KMS-11 (cell line): ENCODE measurements around the gene FOXP4.

Source experiments
- H2AFZ ChIP-seq: fragments of 200-600 bp; sonication (generic); 2 replicates; pipeline ENCODE4 v1.6.1; 2016; ENCODE audit warnings: antibody characterized with exemption, mixed run types, low read depth
- H3K27ac ChIP-seq: fragments of 200-600 bp; sonication (generic); 2 replicates; pipeline ENCODE4 v1.6.1; 2016; ENCODE audit warnings: mild to moderate bottlenecking, mixed run types
- H3K27me3 ChIP-seq: fragments of 200-600 bp; sonication (generic); 2 replicates; pipeline ENCODE4 v1.6.1; 2017; ENCODE audit warnings: mild to moderate bottlenecking, low read depth, mixed run types, moderate library complexity; ENCODE audit not compliant: insufficient read depth
- H3K36me3 ChIP-seq: fragments of 200-600 bp; sonication (generic); 2 replicates; pipeline ENCODE4 v1.6.1; 2017; ENCODE audit warnings: mild to moderate bottlenecking, mixed run types; ENCODE audit not compliant: insufficient read depth
- H3K4me1 ChIP-seq: fragments of 200-600 bp; sonication (generic); 2 replicates; pipeline ENCODE4 v1.6.1; 2016; ENCODE audit warnings: mild to moderate bottlenecking, low read depth, mixed run types; ENCODE audit not compliant: poor library complexity, severe bottlenecking
- H3K4me2 ChIP-seq: fragments of 200-600 bp; sonication (generic); 2 replicates; pipeline ENCODE4 v1.7.0; 2016; ENCODE audit warnings: mild to moderate bottlenecking, mixed run types
- H3K4me3 ChIP-seq: fragments of 200-600 bp; sonication (generic); IDR thresholded peaks from 2 replicates; pipeline ENCODE4 v1.6.1; 2017; ENCODE audit warnings: low read depth, low read length, mixed read lengths; ENCODE audit not compliant: insufficient read depth
- H3K79me2 ChIP-seq: fragments of 200-600 bp; sonication (generic); 2 replicates; pipeline ENCODE4 v1.6.1; 2016; ENCODE audit warnings: low read depth, mixed run types; ENCODE audit not compliant: insufficient read depth
- H3K9ac ChIP-seq: fragments of 200-600 bp; sonication (generic); 2 replicates; pipeline ENCODE4 v1.6.1; 2016; ENCODE audit warnings: mild to moderate bottlenecking, mixed run types
- H4K20me1 ChIP-seq: fragments of 200-600 bp; sonication (generic); 2 replicates; pipeline ENCODE4 v1.6.1; 2016; ENCODE audit warnings: mild to moderate bottlenecking, mixed run types; ENCODE audit not compliant: insufficient read depth
- CTCF ChIP-seq: fragments of 200-600 bp; sonication (generic); conservative IDR thresholded peaks from 2 replicates; pipeline ENCODE4 v1.6.1; 2017; ENCODE audit warnings: low read depth, mild to moderate bottlenecking, antibody characterized with exemption, low read length, moderate library complexity, mixed read lengths

FOXP4 gene

GRCh38 chr6:41571021-41571780, 25.0 kb downstream of the FOXP4 start:
- TF ChIP-seq CTCF = no peak
- H4K20me1 ChIP-seq = no peaks in the 10 kb centered on the region
- H3K9ac ChIP-seq = no peak overlapping the region
- H3K27me3 ChIP-seq = no peaks in the 10 kb centered on the region
- no peaks in the 10 kb centered on the region for H3K36me3 ChIP-seq
- no peak overlapping the region for H3K4me3 ChIP-seq
- no peak overlapping the region for H3K27ac ChIP-seq
- H3K79me2 ChIP-seq = no peaks in the 10 kb centered on the region
- H3K4me2 ChIP-seq = no peak overlapping the region
- no peaks in the 10 kb centered on the region for H3K4me1 ChIP-seq
- no peak overlapping the region for H2AFZ ChIP-seq

- no peaks in the 10 kb centered on the region for H3K36me3 ChIP-seq
- H3K4me2 ChIP-seq = no peak overlapping the region
- no peak overlapping the region for H2AFZ ChIP-seq
- H3K79me2 ChIP-seq = no peaks in the 10 kb centered on the region
- no peak overlapping the region for H3K9ac ChIP-seq
- no peak overlapping the region for H3K4me3 ChIP-seq
- no peak for TF ChIP-seq CTCF
- no peaks in the 10 kb centered on the region for H3K27me3 ChIP-seq
- no peaks in the 10 kb centered on the region for H4K20me1 ChIP-seq
- H3K4me1 ChIP-seq = no peaks in the 10 kb centered on the region
- no peak overlapping the region for H3K27ac ChIP-seq
These were observed 26.4 kb downstream of the FOXP4 start for GRCh38 chr6:41572613-41573012.

GRCh38 chr6:41573276-41573675, 27.1 kb downstream of the FOXP4 start:
- H3K36me3 ChIP-seq = no peaks in the 10 kb centered on the region
- H3K4me1 ChIP-seq = no peaks in the 10 kb centered on the region
- H3K4me2 ChIP-seq = no peak overlapping the region
- H3K27me3 ChIP-seq = no peaks in the 10 kb centered on the region
- no peak overlapping the region for H2AFZ ChIP-seq
- no peaks in the 10 kb centered on the region for H3K79me2 ChIP-seq
- H3K27ac ChIP-seq = no peak overlapping the region
- H4K20me1 ChIP-seq = no peaks in the 10 kb centered on the region
- H3K9ac ChIP-seq = no peak overlapping the region
- H3K4me3 ChIP-seq = no peak overlapping the region
- no peak for TF ChIP-seq CTCF

- no peak overlapping the region for H3K27ac ChIP-seq
These were observed 27.8 kb downstream of the FOXP4 start for GRCh38 chr6:41573985-41574384.

More at GRCh38 chr6:41573985-41574384, 27.8 kb downstream of the FOXP4 start:
- Histone ChIP-seq H3K27me3 (no peaks in the 10 kb centered on the region), H3K9ac (no peak overlapping the region), H3K36me3 (no peaks in the 10 kb centered on the region), H3K4me3 (no peak overlapping the region), H2AFZ (no peak overlapping the region), H3K4me2 (no peak overlapping the region), H3K4me1 (no peaks in the 10 kb centered on the region), H3K79me2 (no peaks in the 10 kb centered on the region), H4K20me1 (no peaks in the 10 kb centered on the region)
- TF ChIP-seq CTCF = no peak
